M059J (cell line): ENCODE measurements around the gene IFITM5. TPM values are rescaled to one million over a fixed set of nuclear protein-coding genes. Genes with fewer than 3 reads are reported as not detected.
"Not testable (repeated sequence)": the region's sequence is repeated elsewhere in the genome, so short reads cannot be mapped to it uniquely, and the experiment has no call there.

Experiments
- DNase-seq: peaks from one replicate; pipeline ENCODE4 v3.0.0-alpha.2; 2012; ENCODE audit warnings: low read depth
- total RNA-seq: library from RNA; depleted of rRNA; stranded (reverse); fragments of >200 nt; shearing (Covaris generic); gene quantifications from 2 replicates; pipeline ENCODE4 v1.2.3, GENCODE V29; 2014

The IFITM5 gene
- total RNA-seq, 1 experiment from 2014 or later: not detected

GRCh38 chr11:328012-328411, 28.7 kb upstream of the IFITM5 start:
- no peak for DNase-seq

GRCh38 chr11:327581-327923, 28.2 kb upstream of the IFITM5 start:
- no peak for DNase-seq

GRCh38 chr11:326842-327580, 27.7 kb upstream of the IFITM5 start:
- DNase-seq: no peak

- no peak for DNase-seq
These were observed 27.2 kb upstream of the IFITM5 start for GRCh38 chr11:326592-326841.

- DNase-seq: no peak
These were observed 26.7 kb upstream of the IFITM5 start for GRCh38 chr11:325796-326591.

GRCh38 chr11:324593-325517, 25.5 kb upstream of the IFITM5 start:
- not testable (repeated sequence) for DNase-seq

- DNase-seq: no peak
These were observed 24.8 kb upstream of the IFITM5 start for GRCh38 chr11:324156-324555.

- DNase-seq: not testable (repeated sequence)
These were observed 20.6 kb upstream of the IFITM5 start for GRCh38 chr11:319888-320273.

GRCh38 chr11:319121-319887, 20.0 kb upstream of the IFITM5 start:
- DNase-seq: peak; percentile 36

GRCh38 chr11:318405-319120, 19.2 kb upstream of the IFITM5 start:
- not testable (repeated sequence) for DNase-seq

- DNase-seq: peak; percentile 63
These were observed 18.5 kb upstream of the IFITM5 start for GRCh38 chr11:317668-318404.

- peak; percentile 38 for DNase-seq
These were observed 17.6 kb upstream of the IFITM5 start for GRCh38 chr11:316891-317301.

- DNase-seq: no peak
These were observed 16.8 kb upstream of the IFITM5 start for GRCh38 chr11:316031-316701.

GRCh38 chr11:315516-315994, 16.2 kb upstream of the IFITM5 start:
- DNase-seq: no peak

GRCh38 chr11:315051-315481, 15.7 kb upstream of the IFITM5 start:
- DNase-seq: no peak

- not testable (repeated sequence) for DNase-seq
These were observed 15.2 kb upstream of the IFITM5 start for GRCh38 chr11:314554-314875.

GRCh38 chr11:313787-314553, 14.6 kb upstream of the IFITM5 start, which contains the start of gene IFITM1:
Gene IFITM1 (plus strand): TSS chr11:314040. CDS start chr11:314171, 131 bp downstream.
- peak; percentile 93 for DNase-seq

GRCh38 chr11:313304-313786, 14.0 kb upstream of the IFITM5 start:
- no peak for DNase-seq
